ENCODE results near the gene KCNIP4. TPM values are rescaled to one million over a fixed set of nuclear protein-coding genes. Genes with fewer than 3 reads are reported as not detected.

KCNIP4 gene
- total and polyA plus RNA-seq, 2 donors from 2014 or later, result 9.8 to 43.9 TPM

GRCh38 chr4:21450331-21450730, 498.2 kb downstream of the KCNIP4 start:
- no peak overlapping the region for H3K27ac ChIP-seq (ENCODE audit: low read depth in 2 of 2, low read length in 2 of 2)
- no peak overlapping the region for H3K4me3 ChIP-seq (ENCODE audit: low read length in 3 of 3)
- H3K4me1 ChIP-seq (ENCODE audit: control insufficient read depth in 2 of 3, insufficient read depth in 2 of 3, low read depth in 1 of 3, low read length in 3 of 3), result no peaks in the 10 kb centered on the region
- no peak for TF ChIP-seq CTCF (IDR thresholded peaks at IDR 0.05; ENCODE audit: borderline replicate concordance, extremely low read depth, insufficient read depth)
- no peaks in the 10 kb centered on the region for H3K9me3 ChIP-seq (ENCODE audit: control insufficient read depth in 2 of 3, insufficient read depth in 1 of 3, low read length in 3 of 3)
- no peaks in the 10 kb centered on the region for H3K36me3 ChIP-seq (ENCODE audit: control insufficient read depth in 2 of 3, insufficient read depth in 3 of 3, low read length in 3 of 3)
- intact Hi-C loops (cut with DNase I), result no loop called here
- DNase-seq (no peak), FAIRE-seq (no peak)
- H3K9ac ChIP-seq (ENCODE audit: low read length in 3 of 3), result no peak overlapping the region
- H3K27me3 ChIP-seq (ENCODE audit: control insufficient read depth, insufficient read depth, low read length), result no peaks in the 10 kb centered on the region

GRCh38 chr4:21447301-21448054, 501.1 kb downstream of the KCNIP4 start:
- H3K4me3 ChIP-seq (ENCODE audit: low read length in 3 of 3), result no peak overlapping the region
- intact Hi-C loops (cut with DNase I), result no loop called here
- FAIRE-seq (no peak), DNase-seq (no peak)
- no peaks in the 10 kb centered on the region for H3K27me3 ChIP-seq (ENCODE audit: control insufficient read depth, insufficient read depth, low read length)
- H3K9me3 ChIP-seq (ENCODE audit: control insufficient read depth in 2 of 3, insufficient read depth in 1 of 3, low read length in 3 of 3), result no peaks in the 10 kb centered on the region
- H3K36me3 ChIP-seq (ENCODE audit: control insufficient read depth in 2 of 3, insufficient read depth in 3 of 3, low read length in 3 of 3), result no peaks in the 10 kb centered on the region
- no peak overlapping the region for H3K27ac ChIP-seq (ENCODE audit: low read depth in 2 of 2, low read length in 2 of 2)
- no peaks in the 10 kb centered on the region for H3K4me1 ChIP-seq (ENCODE audit: control insufficient read depth in 2 of 3, insufficient read depth in 2 of 3, low read depth in 1 of 3, low read length in 3 of 3)
- no peak for TF ChIP-seq CTCF (IDR thresholded peaks at IDR 0.05; ENCODE audit: borderline replicate concordance, extremely low read depth, insufficient read depth)
- H3K9ac ChIP-seq (ENCODE audit: low read length in 3 of 3), result no peak overlapping the region

GRCh38 chr4:21420166-21420565, 528.4 kb downstream of the KCNIP4 start:
- no peak for TF ChIP-seq CTCF (IDR thresholded peaks at IDR 0.05; ENCODE audit: borderline replicate concordance, extremely low read depth, insufficient read depth)
- no peak for DNase-seq
- intact Hi-C loops (cut with DNase I), result no loop called here
- Histone ChIP-seq H3K9ac (ENCODE audit: low read length in 3 of 3) (no peak overlapping the region), H3K4me1 (ENCODE audit: control insufficient read depth in 2 of 3, insufficient read depth in 2 of 3, low read depth in 1 of 3, low read length in 3 of 3) (no peaks in the 10 kb centered on the region), H3K4me3 (ENCODE audit: low read length in 3 of 3) (no peak overlapping the region), H3K36me3 (ENCODE audit: control insufficient read depth in 2 of 3, insufficient read depth in 3 of 3, low read length in 3 of 3) (no peaks in the 10 kb centered on the region), H3K27ac (ENCODE audit: low read depth in 2 of 2, low read length in 2 of 2) (no peak overlapping the region), H3K27me3 (ENCODE audit: control insufficient read depth, insufficient read depth, low read length) (no peaks in the 10 kb centered on the region), H3K9me3 (ENCODE audit: control insufficient read depth in 2 of 3, insufficient read depth in 1 of 3, low read length in 3 of 3) (no peaks in the 10 kb centered on the region)
- no peak for FAIRE-seq

Data from kidney (tissue), 14 donors.